HepG2 (cell line): ENCODE results near the gene LEAP2. TPM values are rescaled to one million over a fixed set of nuclear protein-coding genes. Genes with fewer than 3 reads are reported as not detected.

Source experiments
- IKZF1 ChIP-seq: fragments of 450-650 bp; IDR thresholded peaks from 2 replicates; pipeline ENCODE4 v1.7.1; 2016
- NR2F1 ChIP-seq, 2 experiments: fragments of 450-650 bp in 1 of 2; formaldehyde crosslinking in 1 of 2; IDR thresholded peaks; 2 replicates each; pipeline versions ENCODE4 v1.5.0 to v1.6.1; 2016 to 2020; ENCODE audit warnings: mild to moderate bottlenecking in 1 of 2, missing compliant biosample characterization in 1 of 2, missing genetic modification reagents in 1 of 2, moderate library complexity in 1 of 2
- RBM39 ChIP-seq: fragments of 200-400 bp; formaldehyde crosslinking; IDR thresholded peaks from one replicate; pipeline ENCODE4 v1.6.1; 2018; ENCODE audit warnings: antibody characterized with exemption, mild to moderate bottlenecking, low read depth, low read length; ENCODE audit not compliant: poor library complexity, severe bottlenecking
- SOX5 ChIP-seq: IDR thresholded peaks from 2 replicates; pipeline ENCODE4 v1.6.1; 2016; ENCODE audit warnings: borderline replicate concordance
- SPEN ChIP-seq: sonication (generic); formaldehyde crosslinking; IDR thresholded peaks from 2 replicates; pipeline ENCODE4 v1.5.1; 2020; ENCODE audit warnings: low read depth, mild to moderate bottlenecking, missing genetic modification reagents
- TARDBP ChIP-seq: sonication (generic); formaldehyde crosslinking; IDR thresholded peaks from 2 replicates; pipeline ENCODE4 v1.8.0; 2022; ENCODE audit warnings: mild to moderate bottlenecking, missing genetic modification reagents
- TOPORS ChIP-seq: sonication (generic); formaldehyde crosslinking; IDR thresholded peaks from 2 replicates; pipeline ENCODE4 v1.8.0; 2023; ENCODE audit warnings: mild to moderate bottlenecking, missing genetic modification reagents
- ZMYM2 ChIP-seq: sonication (generic); formaldehyde crosslinking; IDR thresholded peaks from 2 replicates; pipeline ENCODE4 v1.8.0; 2022; ENCODE audit warnings: mild to moderate bottlenecking, missing genetic modification reagents
- ZNF10 ChIP-seq: sonication (generic); formaldehyde crosslinking; IDR thresholded peaks from 2 replicates; pipeline ENCODE4 v1.4.0; 2020; ENCODE audit warnings: mild to moderate bottlenecking, low read depth, missing genetic modification reagents, borderline replicate concordance
- ZNF20 ChIP-seq: sonication (generic); formaldehyde crosslinking; IDR thresholded peaks from 2 replicates; pipeline ENCODE4 v1.4.0; 2020; ENCODE audit warnings: mild to moderate bottlenecking, moderate library complexity, missing genetic modification reagents
- ZNF253 ChIP-seq: sonication (generic); formaldehyde crosslinking; IDR thresholded peaks from 2 replicates; pipeline ENCODE4 v1.8.0; 2022; ENCODE audit warnings: mild to moderate bottlenecking, missing genetic modification reagents, borderline replicate concordance
- ZNF430 ChIP-seq: sonication (generic); formaldehyde crosslinking; IDR thresholded peaks from 2 replicates; pipeline ENCODE4 v1.9.0; 2021; ENCODE audit warnings: mild to moderate bottlenecking, missing genetic modification reagents
- ZNF44 ChIP-seq: sonication (generic); formaldehyde crosslinking; IDR thresholded peaks from 2 replicates; pipeline ENCODE4 v1.5.1; 2020; ENCODE audit warnings: mild to moderate bottlenecking, missing genetic modification reagents
- ZNF552 ChIP-seq: sonication (generic); formaldehyde crosslinking; IDR thresholded peaks from 2 replicates; pipeline ENCODE4 v1.9.0; 2022; ENCODE audit warnings: missing genetic modification reagents, mild to moderate bottlenecking, borderline replicate concordance
- ZNF616 ChIP-seq: sonication (generic); formaldehyde crosslinking; IDR thresholded peaks from 2 replicates; pipeline ENCODE4 v1.5.0; 2020; ENCODE audit warnings: low read depth, mild to moderate bottlenecking, missing genetic modification reagents
- ZNF674 ChIP-seq: sonication (generic); formaldehyde crosslinking; IDR thresholded peaks from 2 replicates; pipeline ENCODE4 v1.5.0; 2020; ENCODE audit warnings: low read depth, mild to moderate bottlenecking, missing genetic modification reagents
- ZNF713 ChIP-seq: sonication (generic); formaldehyde crosslinking; IDR thresholded peaks from 2 replicates; pipeline ENCODE4 v1.4.0; 2020; ENCODE audit warnings: mild to moderate bottlenecking, missing genetic modification reagents
- ZNF776 ChIP-seq: sonication (generic); formaldehyde crosslinking; IDR thresholded peaks from 2 replicates; pipeline ENCODE4 v1.4.0; 2020; ENCODE audit warnings: mild to moderate bottlenecking, missing genetic modification reagents
- ZNF841 ChIP-seq: sonication (generic); formaldehyde crosslinking; IDR thresholded peaks from 2 replicates; pipeline ENCODE4 v1.8.1; 2023; ENCODE audit warnings: missing genetic modification reagents, borderline replicate concordance
- ZSCAN21 ChIP-seq: sonication (generic); formaldehyde crosslinking; IDR thresholded peaks from 2 replicates; pipeline ENCODE4 v1.8.0; 2022; ENCODE audit warnings: mild to moderate bottlenecking, missing genetic modification reagents, moderate library complexity, borderline replicate concordance
- polyA plus RNA-seq, 8 experiments: library from polyadenylated mRNA; depleted of rRNA in 3 of 8; stranded (reverse) in 7 of 8; unstranded in 1 of 8; fragments of >200 nt; fragmentation: Illumina TruSeq in 4 of 8; extraction: Trizol in 4 of 8; gene quantifications; 2 replicates each; pipeline versions ENCODE4 v1.2.1 to v1.2.3, GENCODE V29; 2011 to 2016; ENCODE audit warnings: low read depth in 4 of 8, missing spikeins in 1 of 8, mixed read lengths in 1 of 8; ENCODE audit not compliant: insufficient read depth in 1 of 8
- total RNA-seq, 5 experiments: library from RNA; depleted of rRNA; stranded (reverse); fragments of >200 nt; fragmentation: Illumina TruSeq; extraction: Trizol; gene quantifications; 2 replicates each; pipeline ENCODE4 v1.2.3, GENCODE V29; 2016; ENCODE audit warnings: low read depth in 1 of 5
- TF ChIP-seq, protein P1 (sequence below): sonication (generic); formaldehyde crosslinking; IDR thresholded peaks from 2 replicates; pipeline ENCODE4 v1.4.0; 2020; ENCODE audit warnings: missing genetic modification reagents
- TF ChIP-seq, protein P2 (sequence below): sonication (generic); formaldehyde crosslinking; conservative IDR thresholded peaks from 2 replicates; pipeline ENCODE4 v1.4.0; 2020; ENCODE audit warnings: missing genetic modification reagents
- TF ChIP-seq, protein P3 (sequence below): IDR thresholded peaks from 2 replicates; pipeline ENCODE4 v1.6.1; 2016; ENCODE audit warnings: low read depth

LEAP2 gene
- total and polyA plus RNA-seq, 2 of the 13 experiments (the other 11 are each of a cell fraction or from before 2014, with no cell fraction given) = 23.9 to 51.9 TPM

DNA sequence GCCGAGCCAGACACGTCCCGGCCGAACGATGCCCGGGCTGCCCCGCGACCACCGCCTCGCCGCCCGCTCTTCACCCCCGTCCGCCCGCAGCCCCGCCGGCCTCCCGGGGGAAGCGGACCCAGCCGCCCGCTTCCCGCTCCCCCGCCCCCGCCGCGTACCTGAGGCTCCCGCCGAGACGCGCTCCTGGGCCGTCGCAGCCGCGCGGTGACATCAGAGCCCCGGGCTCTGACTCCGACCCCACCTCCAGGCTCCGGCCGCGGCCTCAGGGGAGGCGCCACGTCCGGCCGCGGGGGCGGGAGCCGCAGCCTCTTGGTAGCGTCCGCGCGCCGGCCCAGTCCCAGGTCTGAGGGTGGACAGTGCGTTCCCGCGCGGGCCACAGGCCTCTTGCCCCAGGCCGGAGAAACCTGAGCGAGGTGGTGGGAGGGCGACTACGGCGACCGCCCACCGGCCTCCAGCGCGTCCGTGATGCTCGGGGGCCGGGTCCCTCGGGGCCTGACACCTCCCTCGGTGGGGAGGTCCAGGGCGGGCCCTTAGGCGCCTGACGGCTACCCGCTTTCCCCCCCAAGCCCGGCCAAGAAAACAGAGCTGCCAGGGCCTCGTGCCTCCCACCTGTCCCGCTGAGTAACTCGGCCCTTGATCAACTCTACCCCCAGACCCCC lies 42.9 kb upstream of the LEAP2 start, which contains the start of gene SHROOM1 (continued):
- TF ChIP-seq IKZF1 = no peak
- TF ChIP-seq, protein P1, sequence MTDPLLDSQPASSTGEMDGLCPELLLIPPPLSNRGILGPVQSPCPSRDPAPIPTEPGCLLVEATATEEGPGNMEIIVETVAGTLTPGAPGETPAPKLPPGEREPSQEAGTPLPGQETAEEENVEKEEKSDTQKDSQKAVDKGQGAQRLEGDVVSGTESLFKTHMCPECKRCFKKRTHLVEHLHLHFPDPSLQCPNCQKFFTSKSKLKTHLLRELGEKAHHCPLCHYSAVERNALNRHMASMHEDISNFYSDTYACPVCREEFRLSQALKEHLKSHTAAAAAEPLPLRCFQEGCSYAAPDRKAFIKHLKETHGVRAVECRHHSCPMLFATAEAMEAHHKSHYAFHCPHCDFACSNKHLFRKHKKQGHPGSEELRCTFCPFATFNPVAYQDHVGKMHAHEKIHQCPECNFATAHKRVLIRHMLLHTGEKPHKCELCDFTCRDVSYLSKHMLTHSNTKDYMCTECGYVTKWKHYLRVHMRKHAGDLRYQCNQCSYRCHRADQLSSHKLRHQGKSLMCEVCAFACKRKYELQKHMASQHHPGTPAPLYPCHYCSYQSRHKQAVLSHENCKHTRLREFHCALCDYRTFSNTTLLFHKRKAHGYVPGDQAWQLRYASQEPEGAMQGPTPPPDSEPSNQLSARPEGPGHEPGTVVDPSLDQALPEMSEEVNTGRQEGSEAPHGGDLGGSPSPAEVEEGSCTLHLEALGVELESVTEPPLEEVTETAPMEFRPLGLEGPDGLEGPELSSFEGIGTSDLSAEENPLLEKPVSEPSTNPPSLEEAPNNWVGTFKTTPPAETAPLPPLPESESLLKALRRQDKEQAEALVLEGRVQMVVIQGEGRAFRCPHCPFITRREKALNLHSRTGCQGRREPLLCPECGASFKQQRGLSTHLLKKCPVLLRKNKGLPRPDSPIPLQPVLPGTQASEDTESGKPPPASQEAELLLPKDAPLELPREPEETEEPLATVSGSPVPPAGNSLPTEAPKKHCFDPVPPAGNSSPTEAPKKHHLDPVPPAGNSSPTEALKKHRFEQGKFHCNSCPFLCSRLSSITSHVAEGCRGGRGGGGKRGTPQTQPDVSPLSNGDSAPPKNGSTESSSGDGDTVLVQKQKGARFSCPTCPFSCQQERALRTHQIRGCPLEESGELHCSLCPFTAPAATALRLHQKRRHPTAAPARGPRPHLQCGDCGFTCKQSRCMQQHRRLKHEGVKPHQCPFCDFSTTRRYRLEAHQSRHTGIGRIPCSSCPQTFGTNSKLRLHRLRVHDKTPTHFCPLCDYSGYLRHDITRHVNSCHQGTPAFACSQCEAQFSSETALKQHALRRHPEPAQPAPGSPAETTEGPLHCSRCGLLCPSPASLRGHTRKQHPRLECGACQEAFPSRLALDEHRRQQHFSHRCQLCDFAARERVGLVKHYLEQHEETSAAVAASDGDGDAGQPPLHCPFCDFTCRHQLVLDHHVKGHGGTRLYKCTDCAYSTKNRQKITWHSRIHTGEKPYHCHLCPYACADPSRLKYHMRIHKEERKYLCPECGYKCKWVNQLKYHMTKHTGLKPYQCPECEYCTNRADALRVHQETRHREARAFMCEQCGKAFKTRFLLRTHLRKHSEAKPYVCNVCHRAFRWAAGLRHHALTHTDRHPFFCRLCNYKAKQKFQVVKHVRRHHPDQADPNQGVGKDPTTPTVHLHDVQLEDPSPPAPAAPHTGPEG = no peak
- 0 out of 2 replicates have a peak, but pooled peaks have one; percentile 84 for TF ChIP-seq ZNF253 (CRISPR knock-in tag)
- TF ChIP-seq ZNF713 (CRISPR knock-in tag) = no peak
- no peak for TF ChIP-seq ZNF776
- no peak for TF ChIP-seq NR2F1 (CRISPR knock-in tag; IDR thresholded peaks at IDR 0.05)
- TF ChIP-seq ZMYM2 (CRISPR knock-in tag) = no peak
- peak; percentile 38; the same call in 1 of the 2 replicates for TF ChIP-seq SPEN (CRISPR knock-in tag)
- TF ChIP-seq ZNF10 = no peak
- TF ChIP-seq ZNF841 (CRISPR knock-in tag) = no peak
- TF ChIP-seq ZSCAN21 (CRISPR knock-in tag) = peak; percentile 28
- no peak for TF ChIP-seq ZNF20
- peak; percentile 56; the same call in 1 of the 2 replicates for TF ChIP-seq ZNF430 (CRISPR knock-in tag)
- peak; percentile 8; the same call in 1 of the 2 replicates for TF ChIP-seq SOX5 (CRISPR knock-in tag)
- no peak for TF ChIP-seq ZNF616 (CRISPR knock-in tag)
- no peak; the same call in 1 of the 2 replicates for TF ChIP-seq ZNF552 (CRISPR knock-in tag)
- TF ChIP-seq, protein P2, sequence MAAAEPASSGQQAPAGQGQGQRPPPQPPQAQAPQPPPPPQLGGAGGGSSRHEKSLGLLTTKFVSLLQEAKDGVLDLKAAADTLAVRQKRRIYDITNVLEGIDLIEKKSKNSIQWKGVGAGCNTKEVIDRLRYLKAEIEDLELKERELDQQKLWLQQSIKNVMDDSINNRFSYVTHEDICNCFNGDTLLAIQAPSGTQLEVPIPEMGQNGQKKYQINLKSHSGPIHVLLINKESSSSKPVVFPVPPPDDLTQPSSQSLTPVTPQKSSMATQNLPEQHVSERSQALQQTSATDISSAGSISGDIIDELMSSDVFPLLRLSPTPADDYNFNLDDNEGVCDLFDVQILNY (CRISPR knock-in tag) = no peak
- TF ChIP-seq, protein P3, sequence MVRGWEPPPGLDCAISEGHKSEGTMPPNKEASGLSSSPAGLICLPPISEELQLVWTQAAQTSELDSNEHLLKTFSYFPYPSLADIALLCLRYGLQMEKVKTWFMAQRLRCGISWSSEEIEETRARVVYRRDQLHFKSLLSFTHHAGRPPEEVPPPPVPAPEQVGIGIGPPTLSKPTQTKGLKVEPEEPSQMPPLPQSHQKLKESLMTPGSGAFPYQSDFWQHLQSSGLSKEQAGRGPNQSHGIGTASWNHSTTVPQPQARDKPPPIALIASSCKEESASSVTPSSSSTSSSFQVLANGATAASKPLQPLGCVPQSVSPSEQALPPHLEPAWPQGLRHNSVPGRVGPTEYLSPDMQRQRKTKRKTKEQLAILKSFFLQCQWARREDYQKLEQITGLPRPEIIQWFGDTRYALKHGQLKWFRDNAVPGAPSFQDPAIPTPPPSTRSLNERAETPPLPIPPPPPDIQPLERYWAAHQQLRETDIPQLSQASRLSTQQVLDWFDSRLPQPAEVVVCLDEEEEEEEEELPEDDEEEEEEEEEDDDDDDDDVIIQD (CRISPR knock-in tag) = no peak
- TF ChIP-seq ZNF44 (CRISPR knock-in tag) = no peak
- TF ChIP-seq TOPORS (CRISPR knock-in tag) = no peak
- no peak for TF ChIP-seq ZNF674 (CRISPR knock-in tag)
- no peak for TF ChIP-seq TARDBP
- TF ChIP-seq RBM39 = no peak
